Mesodermal cell (in vitro differentiated cells): ENCODE measurements around the gene RANBP9.

Experiments used
- H3K27ac ChIP-seq: 2 replicates; pipeline ENCODE4 v1.7.0; 2013; ENCODE audit warnings: mild to moderate bottlenecking, low read depth, low read length, moderate library complexity; ENCODE audit not compliant: severe bottlenecking
- H3K36me3 ChIP-seq: 2 replicates; pipeline ENCODE4 v1.7.1; 2013; ENCODE audit warnings: mild to moderate bottlenecking, low read length, moderate library complexity; ENCODE audit not compliant: control insufficient read depth, insufficient read depth
- H3K4me1 ChIP-seq: one replicate; pipeline ENCODE4 v1.7.1; 2013; ENCODE audit warnings: mild to moderate bottlenecking, low read length; ENCODE audit not compliant: insufficient read depth, control insufficient read depth, poor library complexity, severe bottlenecking
- H3K4me3 ChIP-seq: 2 replicates; pipeline ENCODE4 v1.7.0; 2013; ENCODE audit warnings: low read length, control low read depth, mild to moderate bottlenecking; ENCODE audit not compliant: insufficient read depth, poor library complexity, severe bottlenecking; ENCODE audit errors: extremely low read depth
- H3K9me3 ChIP-seq: 2 replicates; pipeline ENCODE4 v1.7.1; 2013; ENCODE audit warnings: mild to moderate bottlenecking, low read length, moderate library complexity; ENCODE audit not compliant: control insufficient read depth
- WGBS, 2 experiments: methylation state at CpG; one replicate each; pipeline ENCODE4 v1.1.5; 2013; ENCODE audit warnings: missing lambda C conversion rate in 2 of 2; ENCODE audit not compliant: insufficient coverage in 2 of 2; 5-methylcytosine and 5-hydroxymethylcytosine counted together

RANBP9 gene

GRCh38 chr6:13667655-13668054 lies 44.0 kb downstream of the RANBP9 start:
- WGBS, 2 experiments = no CpG with 5 or more reads among the region's 2 CpGs
- H3K27ac ChIP-seq = no peak overlapping the region
- H3K4me3 ChIP-seq = no peak overlapping the region
- peaks cover 5% of the 10 kb centered on the region for H3K36me3 ChIP-seq
- peaks cover under 1% of the 10 kb centered on the region for H3K4me1 ChIP-seq
- peaks cover 3% of the 10 kb centered on the region for H3K9me3 ChIP-seq

- H3K36me3 ChIP-seq = peaks cover 5% of the 10 kb centered on the region
- peaks cover 3% of the 10 kb centered on the region for H3K4me1 ChIP-seq
- 83 to 94% methylated on average over 1 to 5 of the region's 8 CpGs for WGBS, 2 experiments
- H3K27ac ChIP-seq = no peak overlapping the region
- peaks cover 3% of the 10 kb centered on the region for H3K9me3 ChIP-seq
- H3K4me3 ChIP-seq = no peak overlapping the region
Measured at GRCh38 chr6:13666194-13667105, 45.2 kb downstream of the RANBP9 start.

GRCh38 chr6:13664703-13665352 lies 46.8 kb downstream of the RANBP9 start:
- H3K4me3 ChIP-seq = no peak overlapping the region
- peaks cover 1% of the 10 kb centered on the region for H3K36me3 ChIP-seq
- peaks cover 3% of the 10 kb centered on the region for H3K4me1 ChIP-seq
- no peak overlapping the region for H3K27ac ChIP-seq
- no peaks in the 10 kb centered on the region for H3K9me3 ChIP-seq

- peaks cover 3% of the 10 kb centered on the region for H3K4me1 ChIP-seq
- H3K27ac ChIP-seq = no peak overlapping the region
- H3K9me3 ChIP-seq = no peaks in the 10 kb centered on the region
- H3K36me3 ChIP-seq = no peaks in the 10 kb centered on the region
- WGBS, 2 experiments = 89% methylated on average over 3 of the region's 4 CpGs; no CpG with 5 or more reads in 1 of the 2 experiments
- no peak overlapping the region for H3K4me3 ChIP-seq
Measured at GRCh38 chr6:13663986-13664385, 47.6 kb downstream of the RANBP9 start.

- peaks cover 3% of the 10 kb centered on the region for H3K4me1 ChIP-seq
- H3K9me3 ChIP-seq = no peaks in the 10 kb centered on the region
- no CpG with 5 or more reads among the region's 3 CpGs for WGBS, 2 experiments
- H3K36me3 ChIP-seq = no peaks in the 10 kb centered on the region
- no peak overlapping the region for H3K27ac ChIP-seq
- H3K4me3 ChIP-seq = no peak overlapping the region
Measured at GRCh38 chr6:13662651-13663334, 48.8 kb downstream of the RANBP9 start.

- H3K4me3 ChIP-seq = no peak overlapping the region
- peaks cover 3% of the 10 kb centered on the region for H3K4me1 ChIP-seq
- WGBS, 2 experiments = no CpG with 5 or more reads among the region's 2 CpGs
- H3K9me3 ChIP-seq = no peaks in the 10 kb centered on the region
- H3K27ac ChIP-seq = no peak overlapping the region
- H3K36me3 ChIP-seq = peaks cover 3% of the 10 kb centered on the region
Measured at GRCh38 chr6:13661647-13662046, 50.0 kb downstream of the RANBP9 start.

GRCh38 chr6:13660893-13661292 lies 50.7 kb downstream of the RANBP9 start:
- H3K4me3 ChIP-seq = no peak overlapping the region
- H3K36me3 ChIP-seq = peaks cover 3% of the 10 kb centered on the region
- WGBS, 2 experiments = no CpG with 5 or more reads among the region's 1 CpG
- H3K27ac ChIP-seq = no peak overlapping the region
- peaks cover 3% of the 10 kb centered on the region for H3K4me1 ChIP-seq
- no peaks in the 10 kb centered on the region for H3K9me3 ChIP-seq

- Histone ChIP-seq H3K4me1 (peaks cover 3% of the 10 kb centered on the region), H3K27ac (no peak overlapping the region), H3K36me3 (peaks cover 3% of the 10 kb centered on the region), H3K4me3 (no peak overlapping the region), H3K9me3 (no peaks in the 10 kb centered on the region)
- 100% methylated on average over 1 of the region's 1 CpG for WGBS, 2 experiments
Measured at GRCh38 chr6:13660273-13660672, 51.4 kb downstream of the RANBP9 start.

GRCh38 chr6:13655700-13656099 lies 55.9 kb downstream of the RANBP9 start:
- H3K4me1 ChIP-seq = no peaks in the 10 kb centered on the region
- no peak overlapping the region for H3K4me3 ChIP-seq
- H3K9me3 ChIP-seq = no peaks in the 10 kb centered on the region
- H3K36me3 ChIP-seq = peaks cover 15% of the 10 kb centered on the region
- no peak overlapping the region for H3K27ac ChIP-seq
- no CpG with 5 or more reads among the region's 1 CpG for WGBS, 2 experiments

- H3K9me3 ChIP-seq = no peaks in the 10 kb centered on the region
- no peaks in the 10 kb centered on the region for H3K4me1 ChIP-seq
- no peak overlapping the region for H3K4me3 ChIP-seq
- peaks cover 22% of the 10 kb centered on the region for H3K36me3 ChIP-seq
- H3K27ac ChIP-seq = no peak overlapping the region
Measured at GRCh38 chr6:13654496-13654895, 57.1 kb downstream of the RANBP9 start.
